DND-41 (cell line): ENCODE measurements around the gene NIPSNAP2.
"Not testable (repeated sequence)": the region's sequence is repeated elsewhere in the genome, so short reads cannot be mapped to it uniquely, and the experiment has no call there.

Source experiments
- ATAC-seq: fragments of 200-7000 bp; cut with Tn5 transposase; 3 replicates; pipeline ENCODE4 v1.9.1; 2021; ENCODE audit warnings: low read depth; ENCODE audit not compliant: insufficient read depth
- DNase-seq: peaks from one replicate; pipeline ENCODE4 v3.0.0-alpha.2; 2020
- H2AFZ ChIP-seq: 2 replicates; pipeline ENCODE4 v1.6.0; 2012; ENCODE audit warnings: low read depth, low read length
- H3K27ac ChIP-seq: 2 replicates; pipeline ENCODE4 v1.5.1; 2012; ENCODE audit warnings: low read length, inconsistent platforms
- H3K27me3 ChIP-seq: fragments of 200-600 bp; sonication (generic); 2 replicates; pipeline ENCODE4 v1.6.0; 2012; ENCODE audit warnings: low read length, mild to moderate bottlenecking, inconsistent platforms; ENCODE audit not compliant: insufficient read depth, poor library complexity
- H3K36me3 ChIP-seq: 2 replicates; pipeline ENCODE4 v1.5.1; 2012; ENCODE audit warnings: low read length, inconsistent platforms; ENCODE audit not compliant: insufficient read depth
- H3K4me1 ChIP-seq: 2 replicates; pipeline ENCODE4 v1.5.1; 2012; ENCODE audit warnings: mild to moderate bottlenecking, low read length; ENCODE audit not compliant: insufficient read depth
- H3K4me2 ChIP-seq: 2 replicates; pipeline ENCODE4 v1.6.0; 2012; ENCODE audit warnings: mild to moderate bottlenecking, moderate library complexity, low read length, inconsistent platforms; ENCODE audit not compliant: insufficient read depth
- H3K4me3 ChIP-seq, 2 experiments: fragments of 200-600 bp in 1 of 2; shearing (Covaris generic) in 1 of 2; 2 replicates each; pipeline ENCODE4 v1.5.1; 2012 to 2016; ENCODE audit warnings: inconsistent platforms in 2 of 2, low read length in 2 of 2, mild to moderate bottlenecking in 2 of 2, low read depth in 1 of 2, moderate library complexity in 1 of 2
- H3K79me2 ChIP-seq: 2 replicates; pipeline ENCODE4 v1.6.0; 2012; ENCODE audit warnings: low read length, inconsistent platforms; ENCODE audit not compliant: insufficient read depth
- H3K9ac ChIP-seq: 2 replicates; pipeline ENCODE4 v1.6.0; 2012; ENCODE audit warnings: low read depth, mild to moderate bottlenecking, inconsistent platforms, low read length, moderate library complexity
- H3K9me3 ChIP-seq: 2 replicates; pipeline ENCODE4 v1.5.1; 2012; ENCODE audit warnings: low read length, moderate library complexity, mild to moderate bottlenecking, inconsistent platforms; ENCODE audit not compliant: insufficient read depth, severe bottlenecking
- H4K20me1 ChIP-seq: 2 replicates; pipeline ENCODE4 v1.6.0; 2012; ENCODE audit warnings: low read length; ENCODE audit not compliant: insufficient read depth
- EZH2 ChIP-seq: IDR thresholded peaks from 3 replicates; pipeline ENCODE4 v1.6.1; 2012; ENCODE audit warnings: borderline replicate concordance, low read depth, mild to moderate bottlenecking, moderate library complexity, low read length, inconsistent platforms; ENCODE audit not compliant: severe bottlenecking
- TF ChIP-seq, protein P1 (sequence below): IDR thresholded peaks from 2 replicates; pipeline ENCODE4 v1.5.1; 2012; ENCODE audit warnings: borderline replicate concordance, low read length, moderate library complexity, mild to moderate bottlenecking; ENCODE audit not compliant: poor library complexity, severe bottlenecking; ENCODE audit errors: extremely low read depth

NIPSNAP2 gene

DNA sequence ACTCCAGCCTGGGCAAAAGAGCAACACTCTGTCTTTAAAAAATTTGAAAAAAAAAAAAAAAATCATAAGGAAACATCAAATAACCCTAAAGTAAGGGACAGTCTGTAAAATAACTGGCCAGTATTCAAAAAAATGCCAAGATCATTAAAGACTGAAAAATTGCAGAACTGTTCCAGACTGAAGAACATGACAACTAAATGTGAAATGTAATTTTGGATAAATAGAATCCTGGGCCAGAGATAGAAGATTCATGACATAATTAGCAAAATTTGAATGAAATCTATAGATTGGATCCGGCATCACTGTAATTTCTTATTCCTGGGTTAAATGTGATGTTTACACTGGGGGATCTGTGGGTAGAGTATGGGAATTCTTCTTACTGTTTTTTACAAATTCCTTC, 83.9 kb downstream of the NIPSNAP2 start:
- H3K27ac ChIP-seq, result no peak overlapping the region
- H3K4me1 ChIP-seq, result peaks cover 23% of the 10 kb centered on the region
- peaks cover 14% of the 10 kb centered on the region for H3K36me3 ChIP-seq
- no peak for DNase-seq
- no peak for ATAC-seq
- peaks cover 5% of the 10 kb centered on the region for H4K20me1 ChIP-seq
- H3K4me3 ChIP-seq, result no peak overlapping the region
- H3K9me3 ChIP-seq, result no peaks in the 10 kb centered on the region
- H3K79me2 ChIP-seq, result peaks cover 66% of the 10 kb centered on the region
- TF ChIP-seq EZH2, result no peak
- TF ChIP-seq, protein P1, sequence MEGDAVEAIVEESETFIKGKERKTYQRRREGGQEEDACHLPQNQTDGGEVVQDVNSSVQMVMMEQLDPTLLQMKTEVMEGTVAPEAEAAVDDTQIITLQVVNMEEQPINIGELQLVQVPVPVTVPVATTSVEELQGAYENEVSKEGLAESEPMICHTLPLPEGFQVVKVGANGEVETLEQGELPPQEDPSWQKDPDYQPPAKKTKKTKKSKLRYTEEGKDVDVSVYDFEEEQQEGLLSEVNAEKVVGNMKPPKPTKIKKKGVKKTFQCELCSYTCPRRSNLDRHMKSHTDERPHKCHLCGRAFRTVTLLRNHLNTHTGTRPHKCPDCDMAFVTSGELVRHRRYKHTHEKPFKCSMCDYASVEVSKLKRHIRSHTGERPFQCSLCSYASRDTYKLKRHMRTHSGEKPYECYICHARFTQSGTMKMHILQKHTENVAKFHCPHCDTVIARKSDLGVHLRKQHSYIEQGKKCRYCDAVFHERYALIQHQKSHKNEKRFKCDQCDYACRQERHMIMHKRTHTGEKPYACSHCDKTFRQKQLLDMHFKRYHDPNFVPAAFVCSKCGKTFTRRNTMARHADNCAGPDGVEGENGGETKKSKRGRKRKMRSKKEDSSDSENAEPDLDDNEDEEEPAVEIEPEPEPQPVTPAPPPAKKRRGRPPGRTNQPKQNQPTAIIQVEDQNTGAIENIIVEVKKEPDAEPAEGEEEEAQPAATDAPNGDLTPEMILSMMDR, result no peak
- no peak overlapping the region for H2AFZ ChIP-seq
- no peak overlapping the region for H3K4me2 ChIP-seq
- H3K9ac ChIP-seq, result no peak overlapping the region
- no peaks in the 10 kb centered on the region for H3K27me3 ChIP-seq

DNA sequence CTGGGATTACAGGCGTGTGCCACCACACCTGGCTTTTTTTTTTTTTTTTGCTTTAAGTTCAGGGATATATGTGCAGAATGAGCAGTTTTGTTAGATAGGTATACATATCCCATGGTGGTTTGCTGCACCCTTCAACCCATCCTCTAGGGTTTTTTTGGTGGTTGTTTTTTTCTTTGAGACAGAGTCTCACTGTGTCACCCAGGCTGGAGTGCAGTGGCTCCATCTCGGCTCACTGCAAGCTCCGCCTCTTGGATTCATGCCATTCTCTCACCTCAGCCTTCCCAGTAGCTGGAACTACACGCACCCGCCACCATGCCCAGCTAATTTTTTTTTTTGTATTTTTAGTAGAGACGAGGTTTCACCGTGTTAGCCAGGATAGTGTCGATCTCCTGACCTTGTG, 84.4 kb downstream of the NIPSNAP2 start:
- H3K4me3 ChIP-seq, ATAC-seq, H3K9ac ChIP-seq, H2AFZ ChIP-seq, H3K27ac ChIP-seq, H4K20me1 ChIP-seq, H3K9me3 ChIP-seq, DNase-seq, H3K4me2 ChIP-seq, H3K27me3 ChIP-seq: not testable (repeated sequence)
- Histone ChIP-seq H3K79me2 (peaks cover 69% of the 10 kb centered on the region), H3K36me3 (peaks cover 19% of the 10 kb centered on the region), H3K4me1 (peaks cover 29% of the 10 kb centered on the region)
